H1 (cell line): ENCODE results near the gene RNF2. TPM values are rescaled to one million over a fixed set of nuclear protein-coding genes. Genes with fewer than 3 reads are reported as not detected.

Source experiments
- EP300 ChIP-seq, 2 experiments: IDR thresholded peaks; 1 replicate in 1 of 2; 2 replicates in 1 of 2; pipeline ENCODE4 v1.6.1; 2011 to 2012; ENCODE audit warnings: low read depth in 2 of 2, low read length in 2 of 2, mild to moderate bottlenecking in 2 of 2, borderline replicate concordance in 1 of 2, inconsistent platforms in 1 of 2, moderate library complexity in 1 of 2
- PHF8 ChIP-seq: fragments of 200-600 bp; sonication (generic); conservative IDR thresholded peaks from 2 replicates; pipeline ENCODE4 v1.7.1; 2012; ENCODE audit warnings: low read depth, mild to moderate bottlenecking, inconsistent platforms, low read length, moderate library complexity
- polyA plus RNA-seq, 7 experiments: library from polyadenylated mRNA; depleted of rRNA in 3 of 7; stranded (reverse) in 5 of 7; unstranded in 2 of 7; fragments of >200 nt in 5 of 7; fragments of 200-250 nt in 2 of 7; gene quantifications; 1 replicate in 5 of 7; 2 replicates in 1 of 7; 4 replicates in 1 of 7; pipeline versions ENCODE4 v1.2.1 to v1.2.3, GENCODE V29; 2011 to 2013; ENCODE audit warnings: missing spikeins in 2 of 7, mixed read lengths in 2 of 7
- total RNA-seq: library from RNA; stranded (reverse); fragmentation: NEBNext Ultra II Directional; extraction: Animal tissue kit (Norgen Biotek cat#: 25700); gene quantifications from 2 replicates; pipeline ENCODE4 v1.2.1, GENCODE V29; 2021

Gene RNF2
- total and polyA plus RNA-seq, 2 of the 8 experiments (the other 6 are each of a cell fraction or from before 2014, with no cell fraction given), result 28.9 to 58.9 TPM

- TF ChIP-seq EP300 (IDR thresholded peaks at IDR 0.05; ENCODE audit: borderline replicate concordance in 1 of 2, low read depth in 2 of 2, low read length in 2 of 2) (no peak), PHF8 (no peak)
Observed at GRCh38 chr1:185058110-185058509, 12.8 kb downstream of the RNF2 start (continued).
